Eye (tissue), 1 donor: Measurements from ENCODE around the gene MAGEB4.
"Not testable (repeated sequence)": the region's sequence is repeated elsewhere in the genome, so short reads cannot be mapped to it uniquely, and the experiment has no call there.

Source experiments
- DNase-seq: peaks from one replicate; pipeline ENCODE4 v3.0.0-alpha.2; 2015

MAGEB4 gene

DNA sequence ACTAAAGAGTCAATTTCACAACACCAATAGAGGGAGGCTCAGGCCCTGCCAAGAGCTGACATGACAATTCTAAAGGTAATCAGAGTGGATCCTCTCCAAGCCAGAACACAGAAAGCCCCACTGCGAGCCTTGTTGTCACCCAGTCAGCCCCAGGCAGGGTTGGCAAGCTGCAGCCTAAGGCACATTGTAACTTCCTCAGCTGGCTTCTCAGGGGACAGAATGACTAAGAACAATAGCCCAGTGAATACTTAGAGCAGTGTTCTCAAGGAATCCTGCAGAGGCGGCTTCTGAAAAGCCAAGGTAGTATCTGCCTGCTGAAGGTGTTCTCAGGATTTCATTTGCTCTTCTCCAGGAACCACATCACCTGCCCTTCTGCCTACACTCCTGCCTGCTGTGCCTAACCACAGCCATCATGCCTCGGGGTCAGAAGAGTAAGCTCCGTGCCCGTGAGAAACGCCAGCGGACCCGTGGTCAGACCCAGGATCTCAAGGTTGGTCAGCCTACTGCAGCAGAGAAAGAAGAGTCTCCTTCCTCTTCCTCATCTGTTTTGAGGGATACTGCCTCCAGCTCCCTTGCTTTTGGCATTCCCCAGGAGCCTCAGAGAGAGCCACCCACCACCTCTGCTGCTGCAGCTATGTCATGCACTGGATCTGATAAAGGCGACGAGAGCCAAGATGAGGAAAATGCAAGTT lies at the start of gene MAGEB4:
MAGEB4 (plus strand) TSS at position 277 of the 692 bp plus-strand sequence; CDS start at position 413, 136 bp downstream.
- DNase-seq = no peak

GRCh38 chrX:30193910-30194309 lies 47.9 kb upstream of the MAGEB4 start:
- not testable (repeated sequence) for DNase-seq

GRCh38 chrX:30196322-30196721 lies 45.5 kb upstream of the MAGEB4 start:
- peak; percentile 5 for DNase-seq

DNA sequence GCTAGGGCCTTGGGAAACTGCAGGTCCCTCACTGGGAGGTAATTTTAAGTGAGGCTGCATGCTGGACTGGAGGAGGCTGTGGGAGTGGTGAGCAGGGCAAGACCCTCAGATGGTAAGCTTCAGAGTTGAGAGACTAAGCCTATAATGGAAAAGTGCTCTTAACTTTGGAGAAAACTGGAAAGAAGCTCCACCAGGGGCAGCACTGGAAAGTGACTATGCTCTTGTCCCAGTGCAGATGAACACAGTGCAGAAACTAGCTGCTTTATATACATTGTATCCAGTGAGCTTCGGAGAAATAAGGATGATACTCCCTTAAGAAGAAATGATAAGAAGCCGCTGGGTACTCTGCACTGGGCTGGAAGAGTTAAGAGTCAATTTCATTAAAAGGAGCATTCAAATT lies 29.6 kb upstream of the MAGEB4 start:
- no peak for DNase-seq

GRCh38 chrX:30215357-30215843 lies 26.4 kb upstream of the MAGEB4 start, which contains the start of gene MAGEB2:
MAGEB2 (plus strand) TSS chrX:30215563; CDS start chrX:30218581, 3,018 bp downstream.
- DNase-seq = no peak

DNA sequence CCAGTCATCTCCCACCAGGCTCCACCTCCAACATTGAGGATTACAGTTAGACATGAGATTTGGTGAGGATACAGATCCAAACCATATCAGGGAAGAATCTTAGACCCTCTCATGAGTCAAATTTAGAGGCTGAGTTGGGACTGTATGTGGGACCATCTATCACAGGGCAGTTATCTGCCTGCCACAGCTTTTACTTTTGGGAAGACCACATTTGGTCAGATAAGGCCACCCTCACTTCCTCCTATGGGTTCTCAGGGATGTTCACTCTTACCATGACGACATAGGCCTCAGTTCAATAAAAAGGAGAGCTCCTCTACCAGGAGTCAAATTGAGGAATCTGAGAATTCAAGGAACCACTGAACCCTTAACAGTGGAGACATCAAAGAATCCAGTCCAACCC lies 24.3 kb upstream of the MAGEB4 start:
- no peak for DNase-seq

- no peak for DNase-seq
Observed at GRCh38 chrX:30219372-30219771, 22.4 kb upstream of the MAGEB4 start.

GRCh38 chrX:30220661-30221060 lies 21.1 kb upstream of the MAGEB4 start:
- DNase-seq = no peak

DNA sequence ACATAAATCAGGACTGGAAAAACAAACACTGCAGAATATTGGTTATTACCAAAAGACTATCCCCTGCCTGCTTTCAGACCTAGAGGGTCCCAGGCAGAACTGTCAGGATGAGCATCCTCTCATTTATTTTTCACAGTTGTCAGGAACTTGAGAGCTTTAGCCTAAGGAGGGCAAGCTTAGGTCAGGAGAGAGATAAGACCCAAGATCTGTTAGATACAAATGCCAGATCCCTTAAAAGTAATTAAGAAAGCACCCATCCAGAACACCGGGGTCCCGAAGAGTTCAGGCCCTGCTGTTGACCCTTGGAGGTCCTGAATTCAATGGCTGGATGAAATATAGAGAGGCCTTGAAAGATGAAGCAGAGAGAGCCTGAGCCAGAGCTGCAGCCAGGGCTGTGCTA lies 17.3 kb upstream of the MAGEB4 start:
- DNase-seq = no peak

DNA sequence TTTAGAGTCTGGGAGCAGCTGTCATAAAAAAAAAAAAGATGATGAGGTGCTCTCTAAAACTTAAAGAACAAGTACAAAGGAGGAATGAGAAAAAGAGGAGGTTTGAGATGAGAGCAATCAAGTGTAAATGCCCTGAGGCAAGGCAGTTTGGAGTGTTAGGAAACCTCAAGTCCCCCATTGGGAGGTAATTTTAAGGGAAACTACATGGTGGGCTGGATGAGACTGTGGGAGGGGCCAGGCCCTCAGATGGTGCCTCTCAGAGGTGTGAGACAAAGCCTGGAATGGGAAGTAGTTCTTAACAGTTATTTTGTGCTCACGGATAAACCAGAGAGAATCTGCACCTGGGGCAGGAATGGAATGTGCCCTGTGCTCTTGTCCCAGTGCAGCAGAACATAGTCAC lies 13.3 kb upstream of the MAGEB4 start:
- peak; percentile 17 for DNase-seq

DNA sequence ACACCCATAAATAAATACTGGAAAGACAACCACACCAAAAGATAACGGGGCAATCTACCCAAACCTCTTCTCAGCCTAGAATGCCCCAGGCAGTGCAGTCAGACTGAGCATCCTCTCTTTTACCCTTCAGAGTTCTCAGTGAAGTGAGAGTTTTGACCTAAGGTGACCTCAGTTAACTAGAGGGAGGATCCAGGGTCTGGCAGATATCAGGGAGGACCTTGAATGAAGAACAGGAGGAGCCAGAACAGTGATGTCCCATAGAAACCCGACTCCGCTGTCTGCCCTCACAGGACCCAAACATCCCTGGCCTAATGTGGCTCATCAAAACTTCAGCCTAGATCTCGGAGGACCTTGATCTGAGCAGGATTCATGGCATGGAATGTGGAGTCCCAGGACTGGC lies 11.4 kb upstream of the MAGEB4 start, which contains the start of gene MAGEB3:
MAGEB3 (plus strand) TSS at position 263 of the 400 bp plus-strand sequence. CDS start 5,268 bp downstream, outside the sequence.
- DNase-seq = no peak

DNA sequence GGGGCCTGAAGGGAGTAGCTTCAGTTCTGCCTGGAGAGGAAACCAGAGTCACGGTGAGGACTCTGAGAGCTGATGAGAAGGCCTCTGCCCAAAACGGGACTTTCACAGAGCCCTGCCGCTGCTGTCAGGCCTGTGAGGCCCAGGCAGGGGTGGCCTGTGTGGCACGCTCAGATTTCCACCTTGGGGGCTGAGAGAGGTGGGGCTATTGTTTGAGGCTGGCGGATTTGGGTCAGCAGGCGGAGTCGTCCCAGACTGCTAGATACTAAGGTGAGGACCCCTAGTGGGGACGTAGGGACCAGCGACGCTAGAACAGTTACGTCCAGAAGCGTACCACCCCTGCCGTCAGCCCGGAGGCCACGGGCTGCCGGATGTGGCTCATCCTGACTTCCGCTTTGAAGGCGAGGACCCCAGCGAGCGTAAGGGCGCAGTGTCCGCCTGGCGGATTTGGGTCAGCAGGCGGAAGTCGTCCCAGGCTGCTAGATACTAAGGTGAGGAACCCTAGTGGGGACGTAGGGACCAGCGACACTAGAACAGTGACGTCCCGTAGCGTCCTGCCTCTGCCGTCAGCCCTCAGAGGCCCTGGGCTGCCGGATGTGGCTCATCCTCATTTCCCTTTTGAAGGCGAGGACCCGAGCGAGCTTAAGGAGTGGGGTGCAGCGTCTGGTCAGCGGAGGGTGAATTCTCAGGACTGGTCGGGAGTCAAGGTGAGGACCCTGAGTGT lies 5.1 kb downstream of the MAGEB4 start, which contains the start of gene MAGEB1:
MAGEB1 (plus strand) TSS at position 378 of the 721 bp plus-strand sequence. CDS start 3,348 bp downstream, outside the sequence.
- no peak for DNase-seq

GRCh38 chrX:30248854-30249253 lies 7.1 kb downstream of the MAGEB4 start:
- no peak for DNase-seq

DNA sequence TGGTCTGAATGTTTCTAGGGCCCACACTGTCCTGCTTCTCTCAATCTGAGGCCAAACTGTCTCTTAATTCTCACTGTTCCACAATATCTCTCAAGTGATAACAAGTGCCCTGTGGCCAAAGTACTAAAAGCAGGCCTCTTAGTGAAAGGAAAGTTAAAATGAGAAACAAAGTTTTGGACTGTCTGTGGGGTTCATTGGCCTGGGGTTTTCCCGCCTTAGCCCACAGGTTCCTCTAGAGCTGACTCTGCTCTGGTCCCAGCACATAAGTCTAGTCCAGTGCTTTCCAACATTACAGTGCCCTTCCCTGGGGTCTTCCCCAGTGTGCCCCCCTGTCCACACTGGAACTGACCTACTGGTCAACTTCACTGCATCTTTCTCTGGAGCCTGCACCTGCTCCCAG lies 11.5 kb downstream of the MAGEB4 start:
- no peak for DNase-seq

DNA sequence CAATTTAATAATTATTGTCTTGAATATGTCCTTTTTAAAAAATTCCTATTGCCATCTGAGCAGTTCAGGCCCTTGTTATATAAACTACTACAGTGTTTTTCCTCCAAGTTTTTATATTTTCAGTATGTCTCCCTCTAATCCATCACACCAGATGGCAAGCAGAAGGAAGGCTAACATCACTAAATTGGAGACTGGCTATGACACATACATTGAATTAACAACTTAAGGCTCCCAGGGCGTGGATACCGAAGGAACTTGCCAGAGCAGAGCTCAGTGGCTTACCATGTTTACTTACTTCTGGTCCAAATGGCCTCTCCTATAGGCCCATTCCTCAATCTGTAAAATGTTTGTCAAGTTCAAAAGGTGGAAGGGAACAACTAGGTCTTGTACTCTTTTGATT lies 18.1 kb downstream of the MAGEB4 start:
- DNase-seq = no peak

DNA sequence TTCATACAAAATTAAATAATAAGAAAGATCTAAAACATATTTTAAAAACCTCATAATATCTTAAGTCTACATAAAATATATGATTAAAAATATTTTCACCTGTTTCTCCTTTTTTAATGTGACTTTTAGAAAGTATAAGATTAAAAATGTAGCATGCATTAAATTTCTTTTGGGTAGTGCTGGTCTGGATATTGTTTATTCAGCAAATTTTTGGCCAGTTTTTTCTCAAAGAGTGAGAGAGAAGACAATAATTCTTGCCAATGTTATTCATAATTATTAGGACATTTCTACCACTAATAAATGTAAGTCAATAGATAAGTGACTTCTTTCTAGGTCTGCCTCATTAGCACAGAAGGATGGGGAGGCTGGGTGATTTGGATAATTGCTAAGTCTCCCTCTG lies 19.2 kb downstream of the MAGEB4 start:
- DNase-seq = no peak

DNA sequence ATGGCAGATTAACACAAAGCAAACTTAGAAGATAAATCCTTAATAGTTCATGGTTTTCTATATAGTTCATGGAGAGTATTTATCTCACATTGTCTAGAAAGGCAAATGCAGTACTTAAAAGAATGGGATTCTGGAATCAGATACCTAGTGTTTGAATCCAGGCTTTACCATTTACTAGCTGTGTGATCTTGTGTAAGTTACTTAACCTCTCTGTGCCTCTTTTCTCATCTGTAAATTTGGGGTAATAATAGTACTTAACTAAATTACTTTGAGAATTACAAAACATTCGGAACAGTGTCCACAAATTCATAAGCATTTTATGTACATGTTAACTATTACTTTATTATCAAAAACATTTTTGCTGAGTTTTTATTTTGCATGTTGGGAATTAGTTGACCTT lies 21.0 kb downstream of the MAGEB4 start:
- DNase-seq = no peak

GRCh38 chrX:30270639-30271038 lies 28.8 kb downstream of the MAGEB4 start:
- no peak for DNase-seq

DNA sequence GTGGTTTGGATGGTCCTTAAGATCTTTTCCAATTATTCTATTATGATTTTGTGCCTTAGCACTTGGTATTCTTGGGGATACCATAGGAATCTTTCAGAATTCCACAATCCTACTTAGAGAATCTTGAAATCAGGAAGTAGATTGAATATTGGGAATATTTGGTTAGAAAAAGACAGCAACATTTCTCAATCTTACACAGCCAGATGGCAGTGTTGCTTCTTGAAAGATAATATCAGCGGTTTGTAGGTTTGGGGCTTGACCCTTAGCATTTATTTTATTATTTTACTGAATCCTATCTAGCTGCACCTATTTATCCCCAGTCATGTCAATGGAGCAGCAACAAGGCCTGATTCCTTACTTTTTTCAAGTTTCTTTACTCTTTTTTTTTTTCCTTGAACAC lies 33.7 kb downstream of the MAGEB4 start:
- DNase-seq = peak; percentile 4

- DNase-seq = no peak
Observed at GRCh38 chrX:30278365-30278764, 36.6 kb downstream of the MAGEB4 start.

DNA sequence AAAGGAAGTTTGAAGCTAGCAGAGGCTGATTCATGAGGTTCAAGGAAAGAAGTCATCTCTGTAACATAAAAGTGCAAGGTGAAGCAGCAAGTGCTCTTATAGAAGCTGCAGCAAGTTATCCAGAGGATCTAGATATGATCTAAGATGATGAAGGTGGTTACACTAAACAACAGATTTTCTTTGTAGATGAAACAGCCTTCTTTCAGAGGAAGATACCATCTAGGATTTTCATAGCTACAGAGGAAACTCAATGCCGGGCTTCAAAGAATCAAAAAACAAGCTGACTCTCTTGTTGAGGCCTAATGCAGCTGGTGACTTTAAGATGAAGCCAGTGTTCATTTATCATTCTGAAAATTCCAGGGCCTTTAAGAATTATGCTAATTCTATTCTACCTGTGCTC lies 38.6 kb downstream of the MAGEB4 start:
- no peak for DNase-seq

GRCh38 chrX:30282527-30282926 lies 40.7 kb downstream of the MAGEB4 start:
- no peak for DNase-seq

DNA sequence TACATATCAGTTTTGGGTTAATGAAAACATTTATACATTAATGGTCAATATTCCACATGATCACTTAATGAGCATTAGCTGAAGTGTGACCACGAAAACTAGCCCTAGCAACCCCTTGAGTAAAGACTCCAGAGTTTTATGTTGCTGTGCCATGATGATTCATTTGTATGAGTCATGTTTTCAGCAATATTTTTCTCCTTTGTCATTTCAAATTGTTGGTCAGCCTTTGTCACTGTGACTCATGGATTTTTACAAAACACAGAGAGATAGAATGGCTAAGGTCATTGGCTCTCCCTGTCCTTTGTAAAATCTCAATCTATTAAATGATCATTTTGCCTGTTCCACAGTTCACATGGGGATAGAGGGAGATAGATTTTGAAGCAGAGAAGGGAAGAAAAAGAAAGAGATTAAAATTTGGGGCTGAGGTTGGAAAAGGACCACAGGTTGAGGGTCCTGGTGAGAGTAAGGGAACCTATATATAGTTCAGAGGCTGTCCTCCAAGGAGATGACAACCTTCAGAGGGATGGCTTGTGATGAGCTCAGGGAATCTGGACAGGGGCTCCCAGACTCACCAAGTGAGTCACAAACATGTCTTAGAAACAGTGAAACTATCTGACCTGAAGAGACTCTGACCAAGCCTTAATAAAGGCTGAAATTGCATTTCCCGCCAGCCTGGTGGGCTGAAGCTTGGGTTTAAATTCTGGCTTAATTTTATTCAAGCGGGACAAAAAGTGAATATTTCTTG lies 41.8 kb downstream of the MAGEB4 start:
- no peak for DNase-seq
